Liver (tissue), 9 donors: ENCODE results near the gene ATXN7L1. TPM values are rescaled to one million over a fixed set of nuclear protein-coding genes. Genes with fewer than 3 reads are reported as not detected.

Experiments
- DNase-seq: peaks from one replicate; pipeline ENCODE4 v3.0.0-alpha.2; 2017; ENCODE audit warnings: low spot score
- H3K27ac ChIP-seq, 2 donors: one replicate each; pipeline ENCODE4 v1.7.0; 2013; ENCODE audit warnings: inconsistent platforms in 2 of 2, low read length in 2 of 2, control low read depth in 1 of 2, low read depth in 1 of 2, mild to moderate bottlenecking in 1 of 2
- H3K27me3 ChIP-seq, 4 donors: one replicate each; pipeline versions ENCODE4 v1.6.1 to v1.7.0; 2013; ENCODE audit warnings: low read length in 3 of 4, inconsistent platforms in 1 of 4, mild to moderate bottlenecking in 1 of 4, moderate library complexity in 1 of 4; ENCODE audit not compliant: control insufficient read depth in 4 of 4, insufficient read depth in 4 of 4
- H3K36me3 ChIP-seq, 4 donors: one replicate each; pipeline versions ENCODE4 v1.6.1 to v1.7.0; 2013; ENCODE audit warnings: low read length in 3 of 4, mild to moderate bottlenecking in 3 of 4, low read depth in 1 of 4, moderate library complexity in 1 of 4; ENCODE audit not compliant: control insufficient read depth in 4 of 4, insufficient read depth in 3 of 4
- H3K4me1 ChIP-seq, 4 donors: one replicate each; pipeline versions ENCODE4 v1.6.1 to v1.7.0; 2013; ENCODE audit warnings: low read length in 3 of 4, mild to moderate bottlenecking in 3 of 4, moderate library complexity in 1 of 4; ENCODE audit not compliant: control insufficient read depth in 4 of 4, insufficient read depth in 4 of 4
- H3K4me3 ChIP-seq, 3 donors: one replicate each; pipeline versions ENCODE4 v1.6.1 to v1.7.0; 2013; ENCODE audit warnings: low read length in 3 of 3, control low read depth in 1 of 3, low read depth in 1 of 3, mild to moderate bottlenecking in 1 of 3
- H3K9ac ChIP-seq, 2 donors: one replicate each; pipeline ENCODE4 v1.7.0; 2013; ENCODE audit warnings: low read length in 2 of 2, mild to moderate bottlenecking in 2 of 2, moderate library complexity in 2 of 2, control low read depth in 1 of 2, low read depth in 1 of 2
- H3K9me3 ChIP-seq, 4 donors: one replicate each; pipeline versions ENCODE4 v1.6.1 to v1.7.0; 2013; ENCODE audit warnings: low read length in 3 of 4; ENCODE audit not compliant: control insufficient read depth in 4 of 4
- ATF3 ChIP-seq: IDR thresholded peaks from 2 replicates; pipeline ENCODE4 v1.6.1; 2016; ENCODE audit warnings: antibody characterized with exemption
- CTCF ChIP-seq: fragments of 150-350 bp; IDR thresholded peaks from 2 replicates; pipeline ENCODE4 v1.5.1; 2017; ENCODE audit warnings: improper control_type of control experiment, low read depth, low read length; ENCODE audit not compliant: missing input control
- EGR1 ChIP-seq, 2 donors: IDR thresholded peaks; 2 replicates each; pipeline ENCODE4 v1.6.1; 2016 to 2018; ENCODE audit warnings: antibody characterized with exemption in 2 of 2, low read depth in 2 of 2
- FOXA1 ChIP-seq: IDR thresholded peaks from 2 replicates; pipeline ENCODE4 v1.6.1; 2016; ENCODE audit warnings: antibody characterized with exemption
- FOXA2 ChIP-seq: IDR thresholded peaks from 2 replicates; pipeline ENCODE4 v1.6.1; 2016; ENCODE audit warnings: antibody characterized with exemption
- GABPA ChIP-seq, 2 donors: IDR thresholded peaks in 1 of 2; conservative IDR thresholded peaks in 1 of 2; 2 replicates each; pipeline ENCODE4 v1.6.1; 2016; ENCODE audit warnings: antibody characterized with exemption in 2 of 2, mild to moderate bottlenecking in 1 of 2, moderate library complexity in 1 of 2
- HNF4A ChIP-seq, 2 donors: conservative IDR thresholded peaks; 2 replicates each; pipeline ENCODE4 v1.6.1; 2016; ENCODE audit warnings: antibody characterized with exemption in 2 of 2, mild to moderate bottlenecking in 2 of 2
- JUND ChIP-seq, 2 donors: IDR thresholded peaks; 2 replicates each; pipeline ENCODE4 v1.6.1; 2016; ENCODE audit warnings: antibody characterized with exemption in 2 of 2
- MAX ChIP-seq: IDR thresholded peaks from 2 replicates; pipeline ENCODE4 v1.6.1; 2016; ENCODE audit warnings: antibody characterized with exemption
- NR2F2 ChIP-seq: IDR thresholded peaks from 2 replicates; pipeline ENCODE4 v1.6.1; 2016; ENCODE audit warnings: antibody characterized with exemption
- RAD21 ChIP-seq, 2 donors: IDR thresholded peaks; 2 replicates each; pipeline ENCODE4 v1.6.1; 2016; ENCODE audit warnings: antibody characterized with exemption in 2 of 2, mild to moderate bottlenecking in 2 of 2
- REST ChIP-seq: IDR thresholded peaks from 2 replicates; pipeline ENCODE4 v1.6.1; 2016; ENCODE audit warnings: antibody characterized with exemption, mild to moderate bottlenecking
- RXRA ChIP-seq, 2 donors: IDR thresholded peaks; 2 replicates each; pipeline ENCODE4 v1.6.1; 2017 to 2018; ENCODE audit warnings: antibody characterized with exemption in 2 of 2, mild to moderate bottlenecking in 1 of 2
- SP1 ChIP-seq: IDR thresholded peaks from 2 replicates; pipeline ENCODE4 v1.6.1; 2018; ENCODE audit warnings: antibody characterized with exemption, mild to moderate bottlenecking
- TAF1 ChIP-seq: conservative IDR thresholded peaks from 2 replicates; pipeline ENCODE4 v1.6.1; 2016; ENCODE audit warnings: antibody characterized with exemption, mild to moderate bottlenecking
- YY1 ChIP-seq: IDR thresholded peaks from 2 replicates; pipeline ENCODE4 v1.6.1; 2016; ENCODE audit warnings: antibody characterized with exemption, mild to moderate bottlenecking
- ZBTB33 ChIP-seq: IDR thresholded peaks from 2 replicates; pipeline ENCODE4 v1.6.1; 2016; ENCODE audit warnings: antibody characterized with exemption
- WGBS: extraction: QIAGEN DNeasy Blood & Tissue Kit; methylation state at CpG from one replicate; pipeline ENCODE4 v1.1.7; 2013; 5-methylcytosine and 5-hydroxymethylcytosine counted together
- polyA plus RNA-seq, 2 donors: library from polyadenylated mRNA; stranded (reverse) in 1 of 2; unstranded in 1 of 2; fragments of 200-250 nt in 1 of 2; fragments of >200 nt in 1 of 2; fragmentation: Nextera tagmentation in 1 of 2; extraction: Ambion mirVana in 1 of 2; gene quantifications; one replicate each; pipeline versions ENCODE4 v1.2.1 to v1.2.3, GENCODE V29; 2013 to 2015
- total RNA-seq, 2 donors: library from RNA; depleted of rRNA; stranded (reverse); fragments of >200 nt; gene quantifications; one replicate each; pipeline ENCODE4 v1.2.3, GENCODE V29; 2014
- donor health status: healthy.
- donor health status: healthy.
- donor health status: healthy.
- donor health status: healthy.
- donor health status: healthy.

ATXN7L1 gene
- total and polyA plus RNA-seq, 4 donors: 2.1 to 7.4 (median 5.3) TPM

- DNase-seq: no peak
- Histone ChIP-seq H3K9ac (no peak overlapping the region), H3K4me1 (peaks cover 3 to 14% (median 11%) of the 10 kb centered on the region in 4 donors), H3K36me3 (no peaks in the 10 kb centered on the region), H3K27ac (no peak overlapping the region), H3K27me3 (no peaks in the 10 kb centered on the region), H3K4me3 (no peak overlapping the region), H3K9me3 (no peaks in the 10 kb centered on the region)
- WGBS: 91% methylated on average over 6 of the region's 6 CpGs
- TF ChIP-seq GABPA (IDR thresholded peaks at IDR 0.05 in 1 of 2, conservative IDR thresholded peaks at IDR 0.05 in 1 of 2) (no peak), MAX (no peak), ATF3 (no peak), TAF1 (no peak), NR2F2 (no peak), FOXA1 (no peak), YY1 (no peak), RAD21 (IDR thresholded peaks at IDR 0.05) (no peak), JUND (IDR thresholded peaks at IDR 0.05) (no peak), REST (no peak), CTCF (no peak), RXRA (IDR thresholded peaks at IDR 0.05) (no peak), FOXA2 (no peak), SP1 (no peak), ZBTB33 (no peak), EGR1 (IDR thresholded peaks at IDR 0.05; ENCODE audit: low read depth in 2 of 2) (no peak), HNF4A (conservative IDR thresholded peaks at IDR 0.05) (no peak)
Measured at GRCh38 chr7:105815576-105815975, 60.8 kb downstream of the ATXN7L1 start.

- Histone ChIP-seq H3K9me3 (no peaks in the 10 kb centered on the region), H3K27ac (no peak overlapping the region), H3K4me1 (peaks cover 3 to 14% (median 11%) of the 10 kb centered on the region in 4 donors), H3K4me3 (no peak overlapping the region), H3K9ac (no peak overlapping the region), H3K36me3 (no peaks in the 10 kb centered on the region), H3K27me3 (no peaks in the 10 kb centered on the region)
- DNase-seq: no peak
- TF ChIP-seq EGR1 (IDR thresholded peaks at IDR 0.05; ENCODE audit: low read depth in 2 of 2): no peak
- TF ChIP-seq HNF4A (conservative IDR thresholded peaks at IDR 0.05): no peak
- TF ChIP-seq YY1: no peak
- TF ChIP-seq FOXA2: no peak
- no peak for TF ChIP-seq RAD21 (IDR thresholded peaks at IDR 0.05)
Measured at GRCh38 chr7:105814481-105814880, 61.9 kb downstream of the ATXN7L1 start.
